ENCODE results near the gene ZNF592.

ZNF592 gene

GRCh38 chr15:84834229-84834955 lies 86.0 kb downstream of the ZNF592 start:
- Histone ChIP-seq H3K27me3 (ENCODE audit: insufficient read depth, low read length) (no peaks in the 10 kb centered on the region), H3K79me2 (ENCODE audit: insufficient read depth, low read length) (no peaks in the 10 kb centered on the region), H3K36me3 (ENCODE audit: insufficient read depth, low read length) (no peaks in the 10 kb centered on the region), H3K9me2 (ENCODE audit: low read depth, low read length) (no peaks in the 10 kb centered on the region), H3K4me2 (ENCODE audit: low read length) (no peak overlapping the region), H3K9ac (ENCODE audit: low read length) (no peak overlapping the region), H3K27ac (ENCODE audit: low read depth, low read length, poor library complexity, severe bottlenecking) (no peak overlapping the region), H4K20me1 (ENCODE audit: insufficient read depth, low read length) (no peaks in the 10 kb centered on the region), H2AFZ (ENCODE audit: low read length) (no peak overlapping the region), H3F3A (ENCODE audit: insufficient read depth, low read length) (no peaks in the 10 kb centered on the region), H3K4me1 (ENCODE audit: insufficient read depth, low read length, severe bottlenecking) (no peaks in the 10 kb centered on the region), H3K9me3 (ENCODE audit: low read length) (no peaks in the 10 kb centered on the region), H3K4me3 (ENCODE audit: low read depth, low read length, poor library complexity, severe bottlenecking) (no peak overlapping the region)
- TF ChIP-seq EZH2 (IDR thresholded peaks at IDR 0.05; ENCODE audit: borderline replicate concordance, low read length) (no peak), CTCF (IDR thresholded peaks at IDR 0.05; ENCODE audit: low read length) (no peak)

GRCh38 chr15:84834969-84835368 lies 86.6 kb downstream of the ZNF592 start:
- no peak overlapping the region for H2AFZ ChIP-seq (ENCODE audit: low read length)
- H3K9me3 ChIP-seq (ENCODE audit: low read length) = no peaks in the 10 kb centered on the region
- TF ChIP-seq CTCF (IDR thresholded peaks at IDR 0.05; ENCODE audit: low read length) = no peak
- TF ChIP-seq EZH2 (IDR thresholded peaks at IDR 0.05; ENCODE audit: borderline replicate concordance, low read length) = no peak
- H3K27ac ChIP-seq (ENCODE audit: low read depth, low read length, poor library complexity, severe bottlenecking) = no peak overlapping the region
- no peaks in the 10 kb centered on the region for H3K9me2 ChIP-seq (ENCODE audit: low read depth, low read length)
- no peaks in the 10 kb centered on the region for H3K79me2 ChIP-seq (ENCODE audit: insufficient read depth, low read length)
- H3K27me3 ChIP-seq (ENCODE audit: insufficient read depth, low read length) = no peaks in the 10 kb centered on the region
- no peak overlapping the region for H3K4me2 ChIP-seq (ENCODE audit: low read length)
- no peak overlapping the region for H3K4me3 ChIP-seq (ENCODE audit: low read depth, low read length, poor library complexity, severe bottlenecking)
- no peaks in the 10 kb centered on the region for H3F3A ChIP-seq (ENCODE audit: insufficient read depth, low read length)
- no peaks in the 10 kb centered on the region for H4K20me1 ChIP-seq (ENCODE audit: insufficient read depth, low read length)
- no peaks in the 10 kb centered on the region for H3K36me3 ChIP-seq (ENCODE audit: insufficient read depth, low read length)
- H3K9ac ChIP-seq (ENCODE audit: low read length) = no peak overlapping the region
- H3K4me1 ChIP-seq (ENCODE audit: insufficient read depth, low read length, severe bottlenecking) = no peaks in the 10 kb centered on the region

- H3K9me3 ChIP-seq (ENCODE audit: low read length) = no peaks in the 10 kb centered on the region
- no peak for TF ChIP-seq EZH2 (IDR thresholded peaks at IDR 0.05; ENCODE audit: borderline replicate concordance, low read length)
- no peak for TF ChIP-seq CTCF (IDR thresholded peaks at IDR 0.05; ENCODE audit: low read length)
These were observed 87.4 kb downstream of the ZNF592 start for GRCh38 chr15:84835661-84836337.

More at GRCh38 chr15:84835661-84836337, 87.4 kb downstream of the ZNF592 start:
- no peaks in the 10 kb centered on the region for H3F3A ChIP-seq (ENCODE audit: insufficient read depth, low read length)
- no peaks in the 10 kb centered on the region for H3K27me3 ChIP-seq (ENCODE audit: insufficient read depth, low read length)
- no peaks in the 10 kb centered on the region for H4K20me1 ChIP-seq (ENCODE audit: insufficient read depth, low read length)
- H2AFZ ChIP-seq (ENCODE audit: low read length) = no peak overlapping the region
- H3K4me2 ChIP-seq (ENCODE audit: low read length) = no peak overlapping the region
- no peaks in the 10 kb centered on the region for H3K79me2 ChIP-seq (ENCODE audit: insufficient read depth, low read length)
- no peaks in the 10 kb centered on the region for H3K9me2 ChIP-seq (ENCODE audit: low read depth, low read length)
- H3K27ac ChIP-seq (ENCODE audit: low read depth, low read length, poor library complexity, severe bottlenecking) = no peak overlapping the region
- no peaks in the 10 kb centered on the region for H3K4me1 ChIP-seq (ENCODE audit: insufficient read depth, low read length, severe bottlenecking)
- H3K36me3 ChIP-seq (ENCODE audit: insufficient read depth, low read length) = no peaks in the 10 kb centered on the region
- H3K9ac ChIP-seq (ENCODE audit: low read length) = no peak overlapping the region
- no peak overlapping the region for H3K4me3 ChIP-seq (ENCODE audit: low read depth, low read length, poor library complexity, severe bottlenecking)

Measured in OCI-LY1 (cell line).